Adrenal gland (tissue), 12 donors: Measurements from ENCODE around the gene MKLN1. TPM values are rescaled to one million over a fixed set of nuclear protein-coding genes. Genes with fewer than 3 reads are reported as not detected.

Experiments used
- DNase-seq, 7 donors: peaks; one replicate each; pipeline ENCODE4 v3.0.0-alpha.2; 2019 to 2020
- H3K27ac ChIP-seq, 5 donors: fragments of 200-600 bp; sonication (generic) in 4 of 5; 1 replicate in 3 of 5; 2 replicates in 2 of 5; pipeline versions ENCODE4 v1.5.1 to v1.8.0; 2016 to 2020; ENCODE audit warnings: mild to moderate bottlenecking in 1 of 5
- H3K27me3 ChIP-seq: fragments of 200-600 bp; 2 replicates; pipeline ENCODE4 v1.8.0; 2021
- H3K36me3 ChIP-seq, 2 donors: fragments of 200-600 bp; replicated peaks in 1 of 2; 1 replicate in 1 of 2; 2 replicates in 1 of 2; pipeline versions ENCODE4 v1.5.1 to v1.8.0; 2018 to 2022
- H3K4me1 ChIP-seq, 2 donors: fragments of 200-600 bp; replicated peaks in 1 of 2; 1 replicate in 1 of 2; 2 replicates in 1 of 2; pipeline versions ENCODE4 v1.5.1 to v1.8.0; 2018 to 2021
- H3K4me3 ChIP-seq, 4 donors: fragments of 200-600 bp; sonication (generic) in 3 of 4; one replicate each; pipeline ENCODE4 v1.5.1; 2016 to 2018
- H3K9me3 ChIP-seq, 3 donors: fragments of 200-600 bp; sonication (generic) in 1 of 3; replicated peaks in 1 of 3; 1 replicate in 2 of 3; 2 replicates in 1 of 3; pipeline versions ENCODE4 v1.5.1 to v1.8.0; 2016 to 2021
- CTCF ChIP-seq, 6 experiments: fragments of 450-650 bp in 4 of 6; fragments of 200-600 bp in 2 of 6; sonication (generic) in 1 of 6; IDR thresholded peaks; 1 replicate in 5 of 6; 2 replicates in 1 of 6; pipeline versions ENCODE4 v1.5.1 to v1.8.0; 2016 to 2021; ENCODE audit warnings: antibody characterized with exemption in 6 of 6, mild to moderate bottlenecking in 2 of 6, moderate library complexity in 1 of 6
- POLR2A ChIP-seq, 2 donors: fragments of 450-650 bp; IDR thresholded peaks; one replicate each; pipeline ENCODE4 v1.6.1; 2017; ENCODE audit warnings: antibody characterized with exemption in 2 of 2, mild to moderate bottlenecking in 2 of 2, moderate library complexity in 1 of 2
- WGBS, 4 donors: extraction: QIAGEN DNeasy Blood & Tissue Kit in 2 of 4; methylation state at CpG; one replicate each; pipeline versions ENCODE4 v1.1.5 to v1.1.7; 2013 to 2017; 5-methylcytosine and 5-hydroxymethylcytosine counted together
- intact Hi-C, 2 donors: fragments of 100-400 bp; cut with DNase I; formaldehyde crosslinking; loops; one replicate each; pipeline versions ENCODE4 v1.14.1 to v1.15.0; 2022 to 2023
- polyA plus RNA-seq, 3 donors: library from polyadenylated mRNA; stranded (reverse); fragments of 200-250 nt in 2 of 3; fragments of 350-450 nt in 1 of 3; fragmentation: Illumina TruSeq in 1 of 3; extraction: RNeasy Lipid Tissue Mini Kit (QIAGEN cat#74804) in 1 of 3; gene quantifications; one replicate each; pipeline ENCODE4 v1.2.3, GENCODE V29; 2013 to 2014
- total RNA-seq, 9 donors: library from RNA; depleted of rRNA in 4 of 9; stranded (reverse); fragments of >200 nt in 4 of 9; fragments of 120-200 nt in 1 of 9; fragmentation: NEBNext Ultra II Directional in 1 of 9; extraction: Animal tissue kit (Norgen Biotek cat#: 25700) in 1 of 9; gene quantifications; one replicate each; pipeline versions ENCODE4 v1.1.0 to v1.2.4, GENCODE V29; 2013 to 2023
- donor health status: healthy with polysubstance abuse.
- donor health status: Bipolar disorder and iron deficiency.
- donor health status: DM: yes; HTN: yes; CAD: no.
- donor health status: DM: no; HTN: no; CAD: no.
- donor health status: DM: no; HTN: no; CAD: no.
- donor health status: DM: yes; HTN: yes; CAD: no.

MKLN1 gene
- total and polyA plus RNA-seq, 12 donors, result 20.7 to 81.2 (median 55.2) TPM

- Histone ChIP-seq H3K9me3 (no peaks in the 10 kb centered on the region), H3K27ac (no peak overlapping the region), H3K4me1 (peaks cover 0 to 15% of the 10 kb centered on the region in 2 donors), H3K36me3 (no peaks in the 10 kb centered on the region), H3K27me3 (no peaks in the 10 kb centered on the region), H3K4me3 (no peak overlapping the region)
- TF ChIP-seq POLR2A (IDR thresholded peaks at IDR 0.05), result no peak
- no peak for TF ChIP-seq CTCF (IDR thresholded peaks at IDR 0.05)
- WGBS, 4 donors, result 84 to 90% (median 87%) methylated on average over 2 of the region's 2 CpGs
- intact Hi-C loops, result no loop called here
- DNase-seq, result no peak
These were observed 127.3 kb downstream of the MKLN1 start for GRCh38 chr7:131455001-131455400.

GRCh38 chr7:131455546-131455945, 127.9 kb downstream of the MKLN1 start:
- TF ChIP-seq POLR2A (IDR thresholded peaks at IDR 0.05) (no peak), CTCF (IDR thresholded peaks at IDR 0.05) (no peak)
- H3K4me3 ChIP-seq, result no peak overlapping the region
- no peaks in the 10 kb centered on the region for H3K9me3 ChIP-seq
- peaks cover 0 to 15% of the 10 kb centered on the region in 2 donors for H3K4me1 ChIP-seq
- no peak overlapping the region for H3K27ac ChIP-seq
- intact Hi-C loops, result no loop called here
- H3K36me3 ChIP-seq, result no peaks in the 10 kb centered on the region
- WGBS, 4 donors, result 62 to 75% (median 68%) methylated on average over 7 of the region's 7 CpGs
- no peaks in the 10 kb centered on the region for H3K27me3 ChIP-seq
- DNase-seq, result no peak

GRCh38 chr7:131456338-131456737, 128.7 kb downstream of the MKLN1 start:
- Histone ChIP-seq H3K27me3 (no peaks in the 10 kb centered on the region), H3K9me3 (no peaks in the 10 kb centered on the region), H3K36me3 (no peaks in the 10 kb centered on the region), H3K4me3 (no peak overlapping the region), H3K27ac (no peak overlapping the region), H3K4me1 (peaks cover 0 to 15% of the 10 kb centered on the region in 2 donors)
- WGBS, 4 donors, result 90 to 96% (median 93%) methylated on average over 3 of the region's 3 CpGs
- no peak for DNase-seq
- TF ChIP-seq POLR2A (IDR thresholded peaks at IDR 0.05) (no peak), CTCF (IDR thresholded peaks at IDR 0.05) (no peak)
- intact Hi-C loops, result no loop called here

GRCh38 chr7:131459256-131459655, 131.6 kb downstream of the MKLN1 start:
- DNase-seq, result no peak
- no peaks in the 10 kb centered on the region for H3K27me3 ChIP-seq
- H3K4me3 ChIP-seq, result no peak overlapping the region
- no peak for TF ChIP-seq POLR2A (IDR thresholded peaks at IDR 0.05)
- no peak for TF ChIP-seq CTCF (IDR thresholded peaks at IDR 0.05)
- intact Hi-C loops, result no loop called here
- no peak overlapping the region for H3K27ac ChIP-seq
- peaks cover 0 to 15% of the 10 kb centered on the region in 2 donors for H3K4me1 ChIP-seq
- WGBS, 4 donors, result 95 to 100% (median 98%) methylated on average over 1 of the region's 1 CpG
- H3K36me3 ChIP-seq, result peaks cover 0 to 12% of the 10 kb centered on the region in 2 donors
- no peaks in the 10 kb centered on the region for H3K9me3 ChIP-seq
